HG02623 (cell line): Measurements from ENCODE around the gene SRSF9.
"Not testable (repeated sequence)": the region's sequence is repeated elsewhere in the genome, so short reads cannot be mapped to it uniquely, and the experiment has no call there.

Experiments used
- ATAC-seq: cut with Tn5 transposase; IDR thresholded peaks from one replicate; pipeline ENCODE4 v1.9.1; 2021; ENCODE audit warnings: moderate library complexity; ENCODE audit not compliant: unreplicated experiment

SRSF9 gene

GRCh38 chr12:120453060-120453750, 16.3 kb downstream of the SRSF9 start:
- no peak for ATAC-seq

DNA sequence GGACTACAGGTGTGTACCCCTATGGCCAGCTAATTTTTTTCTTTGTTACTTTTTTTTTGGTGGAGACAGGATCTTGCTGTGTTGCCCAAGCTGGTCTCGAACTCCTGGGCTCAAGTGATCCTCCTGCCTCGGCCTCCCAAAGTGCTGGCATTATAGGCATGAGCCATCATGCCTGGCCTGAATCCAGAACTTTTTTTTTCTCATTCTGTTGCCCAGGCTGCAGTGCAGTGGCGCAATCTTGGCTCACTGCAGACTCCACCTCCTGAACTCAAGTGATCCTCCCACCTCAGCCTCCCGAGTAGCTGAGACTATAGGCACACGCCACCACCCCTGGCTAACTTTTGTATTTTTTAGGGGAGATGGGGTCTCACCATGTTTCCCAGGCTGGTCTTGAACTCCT, 17.0 kb downstream of the SRSF9 start:
- ATAC-seq, result not testable (repeated sequence)

GRCh38 chr12:120447992-120448391, 21.6 kb downstream of the SRSF9 start:
- ATAC-seq, result no peak

GRCh38 chr12:120446844-120447178, 22.7 kb downstream of the SRSF9 start:
- not testable (repeated sequence) for ATAC-seq

DNA sequence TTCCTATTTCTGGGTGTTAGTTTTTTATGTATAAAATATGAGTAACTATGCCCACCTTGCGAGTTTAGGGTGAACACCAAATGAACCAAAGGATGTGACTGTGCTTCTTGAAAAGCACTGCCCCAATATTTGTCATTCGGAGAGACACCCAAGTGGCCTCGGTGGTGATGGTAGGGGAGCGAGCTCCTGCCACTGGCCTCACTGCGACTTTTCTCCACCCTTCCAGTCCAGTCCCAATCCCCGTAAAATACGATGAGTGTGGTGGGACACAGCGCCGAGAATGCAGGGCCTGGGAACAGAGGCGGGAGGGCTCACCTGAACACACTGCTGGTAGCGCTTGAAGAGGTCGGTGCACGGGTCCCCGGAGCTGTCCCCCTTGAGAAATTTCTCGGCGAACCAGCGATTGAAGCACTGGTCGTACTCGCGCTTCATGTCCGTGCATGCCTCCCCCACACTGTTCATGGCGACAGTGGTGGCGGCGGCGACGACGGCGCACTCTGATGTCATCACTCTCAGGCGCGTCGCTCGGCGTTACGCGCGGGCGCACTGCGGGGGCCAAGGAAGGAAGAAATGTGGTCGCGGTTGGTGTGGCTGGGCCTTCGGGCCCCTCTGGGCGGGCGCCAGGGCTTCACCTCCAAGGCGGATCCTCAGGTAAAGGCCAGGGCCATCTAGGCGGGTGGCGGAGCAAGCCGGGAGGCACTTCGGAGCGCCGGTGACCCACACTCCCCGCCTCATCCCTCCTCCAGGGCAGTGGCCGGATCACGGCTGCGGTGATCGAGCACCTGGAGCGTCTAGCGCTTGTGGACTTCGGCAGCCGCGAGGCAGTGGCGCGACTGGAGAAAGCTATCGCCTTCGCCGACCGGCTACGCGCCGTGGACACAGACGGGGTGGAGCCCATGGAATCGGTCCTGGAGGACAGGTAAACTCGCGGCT, 23.4 kb downstream of the SRSF9 start, which contains the start of the genes GATC and TRIAP1:
Gene GATC (plus strand): TSS at position 534 of the 933 bp plus-strand sequence. CDS start 37 bp downstream, at position 571.
Gene TRIAP1 (minus strand): TSS at position 474 of the 933 bp plus-strand sequence. CDS start 12 bp downstream, at position 462.
- peak; percentile 74 for ATAC-seq

DNA sequence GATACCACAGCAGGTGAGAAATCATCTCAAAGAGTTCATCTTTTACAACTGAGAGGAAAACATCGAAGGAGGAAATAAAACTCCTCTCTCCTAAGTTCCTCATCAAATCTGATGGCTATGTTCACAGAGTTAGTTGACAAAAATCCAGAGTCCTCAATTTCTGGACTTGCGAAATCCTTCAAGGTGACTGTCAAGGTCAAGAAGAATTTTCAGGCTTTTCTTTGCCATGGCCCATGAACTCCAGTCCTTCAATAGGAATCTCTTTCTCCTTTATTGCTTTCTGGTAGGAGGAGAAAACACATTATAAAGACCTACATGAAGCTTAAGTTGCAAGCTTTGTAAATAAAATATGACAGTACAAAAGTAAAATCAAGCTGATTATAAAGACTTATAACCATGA, 24.9 kb downstream of the SRSF9 start:
- ATAC-seq, result no peak

DNA sequence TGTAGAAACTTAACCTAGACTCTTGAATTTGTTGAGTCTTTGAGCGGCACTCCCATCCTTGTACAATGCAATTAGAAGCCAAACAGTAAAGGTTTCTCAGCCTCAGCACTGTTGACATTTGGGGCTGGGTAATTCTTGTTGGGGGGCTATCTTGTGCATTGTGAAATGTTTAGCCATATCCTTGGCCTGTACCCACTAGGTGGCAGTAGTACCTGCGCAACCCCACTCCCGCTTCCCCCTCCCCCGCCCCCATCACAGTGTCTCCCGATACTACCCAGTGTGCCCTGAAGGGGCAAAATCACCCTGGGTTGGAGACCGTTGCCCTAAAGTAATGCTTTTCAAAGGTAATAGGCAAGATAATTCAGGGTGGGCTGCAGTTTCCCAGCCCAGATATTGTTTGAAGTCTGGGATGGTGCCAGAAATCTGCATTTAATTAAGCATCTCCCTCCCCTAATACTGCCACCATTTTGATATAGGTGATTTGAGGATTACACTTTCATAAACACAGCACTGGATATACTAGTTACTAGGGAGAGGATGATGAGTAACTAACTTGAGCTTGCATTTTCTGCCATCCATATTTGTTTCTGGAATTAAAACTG, 29.8 kb downstream of the SRSF9 start:
- ATAC-seq, result no peak

GRCh38 chr12:120438495-120439198, 30.9 kb downstream of the SRSF9 start:
- no peak for ATAC-seq

GRCh38 chr12:120437735-120438494, 31.6 kb downstream of the SRSF9 start, which contains the start of gene COX6A1:
Gene COX6A1 (plus strand): TSS chr12:120438113. CDS start chr12:120438127, 14 bp downstream.
- peak; percentile 97 for ATAC-seq

DNA sequence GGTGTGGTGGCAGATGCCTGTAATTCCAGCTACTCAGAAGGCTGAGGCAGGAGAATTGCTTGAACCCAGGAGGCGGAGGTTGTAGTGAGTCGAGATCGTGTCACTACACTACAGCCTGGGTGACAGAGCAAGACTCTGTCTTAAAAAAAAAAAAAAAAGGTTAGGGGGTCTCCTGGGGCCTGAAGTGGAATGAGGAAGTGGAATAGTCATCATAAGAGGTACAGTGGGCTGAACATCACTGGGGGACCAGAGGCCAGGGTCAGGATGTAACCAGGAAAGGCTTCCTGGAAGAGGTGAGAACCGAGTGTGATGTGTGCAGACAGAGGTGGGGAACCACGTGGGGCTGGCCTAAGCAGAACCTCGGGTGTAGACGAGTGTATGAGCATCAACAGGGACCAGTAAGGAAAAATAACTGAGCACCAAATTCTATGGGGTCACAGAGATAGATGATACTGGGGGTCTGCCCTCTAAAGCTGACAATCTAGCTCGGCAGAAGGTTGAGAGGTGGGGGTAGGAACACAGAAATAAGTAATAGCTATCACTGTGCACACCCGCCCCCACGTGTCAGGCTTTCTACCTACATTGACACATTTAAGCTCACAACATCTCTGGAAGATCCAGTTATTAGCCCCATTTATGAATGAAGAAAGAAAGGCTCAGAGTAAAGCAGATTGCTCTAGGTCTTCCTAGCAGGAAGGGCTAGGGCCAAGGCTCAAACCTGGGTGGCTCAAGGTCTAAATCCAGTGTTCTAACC, 36.6 kb downstream of the SRSF9 start:
- no peak for ATAC-seq

DNA sequence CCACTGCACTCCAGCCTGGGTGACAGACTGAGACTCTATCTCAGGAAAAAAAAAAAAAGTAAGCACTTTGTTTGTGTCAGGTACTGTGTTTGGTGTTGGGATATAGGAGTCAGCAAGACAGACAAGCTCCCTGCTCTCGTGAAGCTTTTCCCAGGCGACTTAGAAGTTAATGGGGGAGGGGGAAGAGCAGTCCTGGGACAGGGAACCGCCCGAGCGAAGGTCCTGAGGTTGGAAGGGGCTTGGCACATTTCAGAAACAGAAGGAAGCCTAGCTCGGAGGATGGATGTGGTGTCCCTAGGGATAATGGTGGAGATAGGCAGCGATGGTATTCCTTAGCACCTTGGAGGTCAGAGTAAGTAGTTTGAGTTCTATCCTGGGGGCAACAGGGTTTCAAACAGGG, 40.2 kb downstream of the SRSF9 start:
- no peak for ATAC-seq

DNA sequence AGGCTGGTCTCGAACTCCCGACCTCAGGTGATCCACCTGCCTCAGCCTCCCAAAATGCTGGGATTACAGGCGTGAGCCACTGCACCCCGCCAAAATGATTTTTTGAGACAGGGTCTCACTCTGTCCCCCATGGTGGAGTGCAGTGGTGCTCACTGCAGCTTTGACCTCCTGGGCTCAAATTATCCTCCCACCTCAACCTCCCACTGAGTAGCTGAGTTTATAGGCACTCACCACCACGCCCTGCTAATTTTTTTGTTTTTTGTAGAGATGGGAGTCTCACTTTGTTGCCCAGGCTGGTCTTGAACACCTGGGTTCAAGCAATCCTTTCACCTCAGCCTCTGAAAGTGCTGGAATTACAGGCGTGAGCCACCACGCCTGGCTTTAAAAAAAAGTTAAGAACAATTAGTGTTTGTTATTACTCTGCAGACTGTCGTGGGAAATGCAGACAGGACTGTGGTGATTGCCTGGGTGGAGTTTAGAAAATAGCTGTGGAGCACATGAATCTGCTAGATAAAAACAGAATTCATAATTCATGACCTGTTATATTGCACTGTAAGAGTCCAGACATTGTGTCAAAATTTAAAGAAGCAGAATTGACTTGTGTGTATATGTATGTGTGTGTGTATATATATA, 40.8 kb downstream of the SRSF9 start:
- ATAC-seq, result no peak

- ATAC-seq, result no peak
Observed at GRCh38 chr12:120425797-120426196, 43.8 kb downstream of the SRSF9 start.

GRCh38 chr12:120422892-120423456, 46.6 kb downstream of the SRSF9 start:
- ATAC-seq, result no peak

DNA sequence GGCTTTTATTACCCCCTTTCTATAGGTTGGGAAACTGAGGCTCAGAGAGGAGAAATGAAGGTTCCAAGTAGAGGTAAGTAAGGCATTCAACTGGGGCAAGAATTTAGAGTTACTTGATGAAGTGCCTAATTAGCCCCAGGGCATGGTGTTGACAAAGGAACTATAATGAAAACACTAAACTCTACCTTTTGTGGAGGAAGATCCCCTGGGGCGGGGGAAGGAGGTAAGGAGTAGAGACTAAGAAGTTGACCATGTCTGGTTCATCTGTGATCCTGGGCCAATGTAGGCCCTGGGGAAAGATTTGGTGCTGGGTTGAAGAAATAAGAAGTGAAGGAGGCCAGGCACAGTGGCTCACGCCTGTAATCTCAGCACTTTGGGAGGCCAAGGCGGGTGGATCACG, 47.8 kb downstream of the SRSF9 start:
- ATAC-seq, result no peak

DNA sequence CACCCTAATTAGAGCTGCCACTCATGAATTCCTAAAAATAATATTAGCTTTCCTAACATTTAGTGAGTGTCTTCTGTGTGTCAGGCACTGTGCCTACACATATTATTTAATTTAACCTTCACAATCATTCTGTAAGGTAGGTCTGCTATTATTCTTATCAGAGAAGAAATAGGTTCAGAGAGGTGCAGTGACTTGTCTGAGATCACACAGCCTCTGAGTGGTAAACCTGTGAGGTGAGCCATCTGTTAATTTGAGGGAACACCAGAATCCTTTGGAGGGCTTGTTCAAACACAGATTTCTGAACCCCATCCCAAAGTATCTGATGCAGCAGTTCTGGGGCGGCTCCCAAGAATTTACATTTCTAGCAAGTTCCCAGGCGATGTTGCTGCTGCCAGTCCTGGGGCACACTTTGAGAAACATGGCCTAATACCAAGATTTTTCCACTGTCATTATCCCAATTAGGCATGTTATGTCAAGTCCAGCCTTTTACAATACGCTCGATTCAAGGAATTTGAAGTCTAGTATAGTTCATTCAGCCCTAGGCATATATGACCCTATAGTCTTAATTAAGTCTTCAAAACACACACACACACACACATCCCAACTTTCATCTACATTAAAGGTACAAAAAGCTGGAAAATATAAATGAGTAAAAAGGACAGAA, 51.5 kb downstream of the SRSF9 start:
- ATAC-seq, result no peak

- no peak for ATAC-seq
Observed at GRCh38 chr12:120416490-120417216, 52.9 kb downstream of the SRSF9 start.
